Measurements from ENCODE around the gene STK24. TPM values are rescaled to one million over a fixed set of nuclear protein-coding genes. Genes with fewer than 3 reads are reported as not detected.

Gene STK24
- total and polyA plus RNA-seq, 10 of the 15 experiments (the other 5 are each of a cell fraction or from before 2014, with no cell fraction given) = 7.5 to 115 (median 52.9) TPM

DNA sequence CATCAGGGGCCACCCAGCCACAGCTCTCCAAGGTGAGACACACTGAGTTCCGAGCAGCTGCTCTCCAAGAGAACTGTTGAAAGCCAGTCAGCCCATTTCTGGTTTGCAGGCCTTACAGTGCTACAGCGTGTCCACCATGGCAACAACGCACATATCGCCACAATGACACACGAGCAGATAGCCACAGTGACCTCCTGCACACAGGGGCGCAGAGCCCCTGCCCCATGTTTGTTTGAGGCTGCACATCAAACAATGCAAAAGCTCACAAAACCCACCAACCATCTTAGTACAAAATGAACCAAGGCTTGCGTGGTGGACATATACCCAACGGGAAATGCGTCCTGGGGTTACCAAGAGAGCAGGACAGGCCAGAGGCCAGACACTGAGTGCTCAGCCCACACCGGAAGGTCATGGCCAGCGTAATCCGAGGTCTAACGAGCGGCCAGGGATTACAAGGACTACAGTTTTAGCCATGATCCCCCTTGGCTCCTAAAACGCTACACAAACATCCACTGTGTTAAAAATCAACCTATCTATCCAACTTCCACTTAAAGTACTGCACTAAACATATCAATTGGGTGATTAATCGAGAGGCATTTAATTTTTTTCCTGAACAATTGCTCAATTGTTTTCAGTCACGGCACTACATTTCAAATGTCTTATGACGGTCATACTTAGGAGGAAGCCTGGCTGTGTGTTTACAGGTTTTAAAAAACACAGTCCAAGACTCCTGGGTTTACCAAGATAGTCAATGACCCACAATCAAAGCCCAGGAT is 56.0 kb downstream of the STK24 start:
- H3K9ac ChIP-seq (ENCODE audit: control insufficient read depth, insufficient read depth, low read length) = no peak overlapping the region
- no peak overlapping the region for H3K27ac ChIP-seq (ENCODE audit: control insufficient read depth, insufficient read depth)
- no peaks in the 10 kb centered on the region; the same call in 1 of the 2 replicates for H4K20me1 ChIP-seq (ENCODE audit: control insufficient read depth, insufficient read depth)
- no peak overlapping the region for H3K4me2 ChIP-seq (ENCODE audit: control insufficient read depth, insufficient read depth)
- DNase-seq (ENCODE audit: low read depth, low spot score) (no peak), ATAC-seq (no peak), FAIRE-seq (no peak)
- ChIA-PET RAD21 (ENCODE audit: unreplicated experiment) (interaction anchor here (1.4 to 2.0 kb wide), 3 partner anchors 12 to 132 kb away, joined by 7 to 8 read pairs (median 8); no protein-coding TSS in a partner anchor), CTCF (interaction anchor here (0.7 to 4.2 kb wide), 7 partner anchors 16 to 44 kb away, joined by 3 to 15 read pairs (median 4); no protein-coding TSS in a partner anchor), SMC1A (ENCODE audit: uncharacterized antibody, unreplicated experiment) (interaction anchor here (0.6 to 3.0 kb wide), 7 partner anchors 9 to 42 kb away, joined by 3 to 22 read pairs (median 5); no protein-coding TSS in a partner anchor), POLR2A (interaction anchor here (0.9 kb wide), 1 partner anchor 14 kb away, joined by 3 read pairs; no protein-coding TSS in a partner anchor)
- BruUV-seq (replicated peaks) = no TSS peak
- H2AFZ ChIP-seq (ENCODE audit: control insufficient read depth, low read depth, low read length) = no peak overlapping the region
- no peaks in the 10 kb centered on the region for H3K27me3 ChIP-seq (replicated peaks in 1 of 2; ENCODE audit: control insufficient read depth in 2 of 2, insufficient read depth in 2 of 2, low read length in 1 of 2)
- no peaks in the 10 kb centered on the region for H3K9me3 ChIP-seq (replicated peaks; ENCODE audit: control insufficient read depth, insufficient read depth, low read length)
- intact Hi-C loops (cut with micrococcal nuclease; ENCODE audit: unreplicated experiment) (no loop called here), in situ Hi-C loops (cut with MboI) (no loop called here)
- TF ChIP-seq NFYB (IDR thresholded peaks at IDR 0.05; ENCODE audit: insufficient read depth, low read depth, low read length) (no peak), WRNIP1 (IDR thresholded peaks at IDR 0.05; ENCODE audit: borderline replicate concordance, low read depth, low read length) (no peak), ZNF384 (IDR thresholded peaks at IDR 0.05; ENCODE audit: borderline replicate concordance, low read depth, low read length) (no peak), DPF2 (IDR thresholded peaks at IDR 0.05) (no peak), JUNB (IDR thresholded peaks at IDR 0.05) (no peak), TCF12 (IDR thresholded peaks at IDR 0.05; ENCODE audit: low read depth, low read length) (no peak), ETV6 (conservative IDR thresholded peaks at IDR 0.05 in 1 of 2, IDR thresholded peaks at IDR 0.05 in 1 of 2; ENCODE audit: borderline replicate concordance in 1 of 2, low read depth in 1 of 2) (no peak), BMI1 (IDR thresholded peaks at IDR 0.05; ENCODE audit: borderline replicate concordance) (no peak), TCF7 (IDR thresholded peaks at IDR 0.05; ENCODE audit: borderline replicate concordance) (no peak), NFYA (IDR thresholded peaks at IDR 0.05; ENCODE audit: borderline replicate concordance, low read depth, low read length) (no peak), CHD1 (IDR thresholded peaks at IDR 0.05; ENCODE audit: low read depth, low read length) (no peak), HDAC2 (IDR thresholded peaks at IDR 0.05) (no peak), ZNF217 (IDR thresholded peaks at IDR 0.05) (no peak)
- TF ChIP-seq, protein P1, sequence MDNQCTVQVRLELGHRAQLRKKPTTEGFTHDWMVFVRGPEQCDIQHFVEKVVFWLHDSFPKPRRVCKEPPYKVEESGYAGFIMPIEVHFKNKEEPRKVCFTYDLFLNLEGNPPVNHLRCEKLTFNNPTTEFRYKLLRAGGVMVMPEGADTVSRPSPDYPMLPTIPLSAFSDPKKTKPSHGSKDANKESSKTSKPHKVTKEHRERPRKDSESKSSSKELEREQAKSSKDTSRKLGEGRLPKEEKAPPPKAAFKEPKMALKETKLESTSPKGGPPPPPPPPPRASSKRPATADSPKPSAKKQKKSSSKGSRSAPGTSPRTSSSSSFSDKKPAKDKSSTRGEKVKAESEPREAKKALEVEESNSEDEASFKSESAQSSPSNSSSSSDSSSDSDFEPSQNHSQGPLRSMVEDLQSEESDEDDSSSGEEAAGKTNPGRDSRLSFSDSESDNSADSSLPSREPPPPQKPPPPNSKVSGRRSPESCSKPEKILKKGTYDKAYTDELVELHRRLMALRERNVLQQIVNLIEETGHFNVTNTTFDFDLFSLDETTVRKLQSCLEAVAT (IDR thresholded peaks at IDR 0.05) = no peak
- TF ChIP-seq, protein P2, sequence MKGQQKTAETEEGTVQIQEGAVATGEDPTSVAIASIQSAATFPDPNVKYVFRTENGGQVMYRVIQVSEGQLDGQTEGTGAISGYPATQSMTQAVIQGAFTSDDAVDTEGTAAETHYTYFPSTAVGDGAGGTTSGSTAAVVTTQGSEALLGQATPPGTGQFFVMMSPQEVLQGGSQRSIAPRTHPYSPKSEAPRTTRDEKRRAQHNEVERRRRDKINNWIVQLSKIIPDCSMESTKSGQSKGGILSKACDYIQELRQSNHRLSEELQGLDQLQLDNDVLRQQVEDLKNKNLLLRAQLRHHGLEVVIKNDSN (IDR thresholded peaks at IDR 0.05; ENCODE audit: borderline replicate concordance, extremely low read length, insufficient read depth, low read depth, low read length) = no peak
- TF ChIP-seq, protein P3, sequence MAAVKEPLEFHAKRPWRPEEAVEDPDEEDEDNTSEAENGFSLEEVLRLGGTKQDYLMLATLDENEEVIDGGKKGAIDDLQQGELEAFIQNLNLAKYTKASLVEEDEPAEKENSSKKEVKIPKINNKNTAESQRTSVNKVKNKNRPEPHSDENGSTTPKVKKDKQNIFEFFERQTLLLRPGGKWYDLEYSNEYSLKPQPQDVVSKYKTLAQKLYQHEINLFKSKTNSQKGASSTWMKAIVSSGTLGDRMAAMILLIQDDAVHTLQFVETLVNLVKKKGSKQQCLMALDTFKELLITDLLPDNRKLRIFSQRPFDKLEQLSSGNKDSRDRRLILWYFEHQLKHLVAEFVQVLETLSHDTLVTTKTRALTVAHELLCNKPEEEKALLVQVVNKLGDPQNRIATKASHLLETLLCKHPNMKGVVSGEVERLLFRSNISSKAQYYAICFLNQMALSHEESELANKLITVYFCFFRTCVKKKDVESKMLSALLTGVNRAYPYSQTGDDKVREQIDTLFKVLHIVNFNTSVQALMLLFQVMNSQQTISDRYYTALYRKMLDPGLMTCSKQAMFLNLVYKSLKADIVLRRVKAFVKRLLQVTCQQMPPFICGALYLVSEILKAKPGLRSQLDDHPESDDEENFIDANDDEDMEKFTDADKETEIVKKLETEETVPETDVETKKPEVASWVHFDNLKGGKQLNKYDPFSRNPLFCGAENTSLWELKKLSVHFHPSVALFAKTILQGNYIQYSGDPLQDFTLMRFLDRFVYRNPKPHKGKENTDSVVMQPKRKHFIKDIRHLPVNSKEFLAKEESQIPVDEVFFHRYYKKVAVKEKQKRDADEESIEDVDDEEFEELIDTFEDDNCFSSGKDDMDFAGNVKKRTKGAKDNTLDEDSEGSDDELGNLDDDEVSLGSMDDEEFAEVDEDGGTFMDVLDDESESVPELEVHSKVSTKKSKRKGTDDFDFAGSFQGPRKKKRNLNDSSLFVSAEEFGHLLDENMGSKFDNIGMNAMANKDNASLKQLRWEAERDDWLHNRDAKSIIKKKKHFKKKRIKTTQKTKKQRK (IDR thresholded peaks at IDR 0.05; ENCODE audit: low read depth, low read length) = no peak
- H3K4me3 ChIP-seq = no peak overlapping the region
- H3K79me2 ChIP-seq (ENCODE audit: control insufficient read depth, insufficient read depth, low read length) = peaks cover 93% of the 10 kb centered on the region
- WGBS (ENCODE audit: insufficient coverage, insufficient replicate concordance, low lambda C conversion rate, missing lambda C conversion rate) = 94% methylated on average over 18 of the region's 18 CpGs
- peaks cover 66% of the 10 kb centered on the region for H3K4me1 ChIP-seq (ENCODE audit: control insufficient read depth, insufficient read depth, low read length)
- peaks cover 2 to 7% of the 10 kb centered on the region in 2 experiments; a peak in 3 of 4 replicates for H3K36me3 ChIP-seq (ENCODE audit: control insufficient read depth in 2 of 2, insufficient read depth in 2 of 2, low read length in 1 of 2)
